Measurements from ENCODE around the gene NR4A3.

- TF ChIP-seq CTCF (IDR thresholded peaks at IDR 0.05): no peak
- TF ChIP-seq POLR2A (IDR thresholded peaks at IDR 0.05): no peak
These were observed 67.4 kb downstream of the NR4A3 start for GRCh38 chr9:99889120-99889519.
